ENCODE measurements around the gene ARHGAP8.

DNA sequence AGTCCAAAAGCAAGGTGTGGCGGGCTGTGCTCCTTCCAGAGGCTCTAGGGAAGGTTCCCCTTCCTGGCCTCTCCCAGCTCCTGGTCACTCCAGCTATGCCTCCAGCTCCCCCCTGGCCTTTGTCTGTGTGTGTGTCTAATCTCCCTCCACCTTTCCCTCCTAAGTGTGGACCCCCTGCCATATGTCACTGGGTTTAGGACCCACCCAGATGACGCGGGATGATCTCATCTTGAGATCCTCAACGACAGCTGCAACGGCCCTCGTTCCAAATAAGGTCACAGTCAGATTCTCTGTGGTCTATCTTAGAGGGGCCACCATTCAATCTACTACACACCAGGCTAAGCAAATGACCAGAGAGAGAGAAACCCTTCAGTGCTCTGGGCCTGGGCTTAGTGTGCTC, 107.9 kb downstream of the ARHGAP8 start:
- TF ChIP-seq TAF1 (IDR thresholded peaks at IDR 0.05; ENCODE audit: borderline replicate concordance, low read depth, low read length) (no peak), POLR2AphosphoS5 (IDR thresholded peaks at IDR 0.05; ENCODE audit: low read depth, low read length) (no peak)

Data from GM12892 (cell line).